HG03342 (cell line): Measurements from ENCODE around the gene FBLL1.
"Not testable (repeated sequence)": the region's sequence is repeated elsewhere in the genome, so short reads cannot be mapped to it uniquely, and the experiment has no call there.

Source experiments
- ATAC-seq: cut with Tn5 transposase; IDR thresholded peaks from one replicate; pipeline ENCODE4 v1.9.1; 2021; ENCODE audit warnings: mild to moderate bottlenecking, moderate library complexity; ENCODE audit not compliant: unreplicated experiment

The FBLL1 gene

GRCh38 chr5:168528521-168529373 is at the start of gene FBLL1:
TSS of gene FBLL1 (plus strand) at chr5:168529305. CDS start at chr5:168529505, 200 bp downstream.
- ATAC-seq, result no peak

GRCh38 chr5:168480601-168481000 is 48.5 kb upstream of the FBLL1 start:
- no peak for ATAC-seq

- peak; percentile 95 for ATAC-seq
Measured at GRCh38 chr5:168481330-168481788, 47.7 kb upstream of the FBLL1 start.

GRCh38 chr5:168482361-168482760 is 46.7 kb upstream of the FBLL1 start:
- ATAC-seq, result no peak

- ATAC-seq, result peak; percentile 83
Measured at GRCh38 chr5:168486136-168486879, 42.8 kb upstream of the FBLL1 start, which contains the start of gene RARS1. TSS of gene RARS1 (plus strand) at chr5:168486471. CDS start at chr5:168486499, 28 bp downstream.

- no peak for ATAC-seq
Measured at GRCh38 chr5:168489059-168489458, 40.0 kb upstream of the FBLL1 start.

- no peak for ATAC-seq
Measured at GRCh38 chr5:168494057-168494555, 35.0 kb upstream of the FBLL1 start.

- no peak for ATAC-seq
Measured at GRCh38 chr5:168502563-168503237, 26.4 kb upstream of the FBLL1 start.

- no peak for ATAC-seq
Measured at GRCh38 chr5:168513861-168514428, 15.2 kb upstream of the FBLL1 start.

GRCh38 chr5:168525856-168526255 is 3.2 kb upstream of the FBLL1 start:
- ATAC-seq, result no peak

GRCh38 chr5:168527756-168528295 is 1.3 kb upstream of the FBLL1 start:
- ATAC-seq, result no peak

GRCh38 chr5:168529374-168530234 is 499 bp downstream of the FBLL1 start:
- ATAC-seq, result no peak

- ATAC-seq, result no peak
Measured at GRCh38 chr5:168530621-168531150, 1.6 kb downstream of the FBLL1 start.

- no peak for ATAC-seq
Measured at GRCh38 chr5:168531191-168531590, 2.1 kb downstream of the FBLL1 start.

GRCh38 chr5:168531987-168532864 is 3.1 kb downstream of the FBLL1 start:
- no peak for ATAC-seq

GRCh38 chr5:168534351-168534750 is 5.2 kb downstream of the FBLL1 start:
- not testable (repeated sequence) for ATAC-seq

- ATAC-seq, result no peak
Measured at GRCh38 chr5:168537176-168537575, 8.1 kb downstream of the FBLL1 start.

- no peak for ATAC-seq
Measured at GRCh38 chr5:168549554-168549953, 20.4 kb downstream of the FBLL1 start.
